Measurements from ENCODE around the gene KRT26. TPM values are rescaled to one million over a fixed set of nuclear protein-coding genes. Genes with fewer than 3 reads are reported as not detected.

KRT26 gene
- total and polyA plus RNA-seq, 2 of the 4 experiments (the other 2 are of a cell fraction) = not detected

- no peak overlapping the region for H3K4me3 ChIP-seq (ENCODE audit: insufficient read depth, low read depth, low read length)
- no peak overlapping the region for H4K8ac ChIP-seq (ENCODE audit: low read depth in 2 of 2, low read length in 2 of 2)
- dilution Hi-C loops (cut with HindIII; ENCODE audit: low sequenced_read_pairs, unreplicated experiment) (no loop called here), intact Hi-C loops (cut with micrococcal nuclease) (no loop called here), in situ Hi-C loops (cut with MboI; ENCODE audit: low sequenced_read_pairs) (no loop called here)
- no peaks in the 10 kb centered on the region for H3K36me3 ChIP-seq (ENCODE audit: control insufficient read depth, insufficient read depth, low read length)
- no peak overlapping the region for H3K56ac ChIP-seq (ENCODE audit: extremely low read depth, insufficient read depth, low read length)
- no peaks in the 10 kb centered on the region for H3K9me3 ChIP-seq (ENCODE audit: control insufficient read depth, insufficient read depth, low read length)
- no peaks in the 10 kb centered on the region for H3K4me1 ChIP-seq (ENCODE audit: control insufficient read depth, insufficient read depth, low read length)
- no peak overlapping the region for H2AK9ac ChIP-seq (replicated peaks; ENCODE audit: low read depth, low read length, poor library complexity)
- no peak overlapping the region for H3K4me2 ChIP-seq (ENCODE audit: low read depth, low read length)
- no peak overlapping the region for H3K4ac ChIP-seq (ENCODE audit: low read depth, low read length)
- no peak overlapping the region for H2BK20ac ChIP-seq (ENCODE audit: low read depth, low read length)
- no peak overlapping the region for H2BK15ac ChIP-seq (ENCODE audit: low read depth, low read length)
- ChIA-PET POLR2A (ENCODE audit: unreplicated experiment) (no interaction called here), CTCF (no interaction called here)
- H3K23ac ChIP-seq (ENCODE audit: low read depth, low read length) = no peak overlapping the region
- H2AFZ ChIP-seq (replicated peaks; ENCODE audit: low read length, poor library complexity) = no peak overlapping the region
- H2AK5ac ChIP-seq (ENCODE audit: low read depth, low read length) = no peak overlapping the region
- no peak overlapping the region for H2BK120ac ChIP-seq (ENCODE audit: low read depth, low read length)
- no peak overlapping the region for H3K27ac ChIP-seq (ENCODE audit: insufficient read depth, low read length)
- no peak overlapping the region for H4K91ac ChIP-seq (ENCODE audit: insufficient read depth, low read depth, low read length)
- H4K20me1 ChIP-seq (ENCODE audit: insufficient read depth, low read length) = no peaks in the 10 kb centered on the region
- DNase-seq = no peak
- H3K79me1 ChIP-seq (ENCODE audit: low read depth in 1 of 2, low read length in 2 of 2) = no peaks in the 10 kb centered on the region
- TF ChIP-seq FOS (IDR thresholded peaks at IDR 0.05; ENCODE audit: low read depth, low read length) = no peak
- TF ChIP-seq MAZ (IDR thresholded peaks at IDR 0.05; ENCODE audit: borderline replicate concordance, low read depth, low read length) = no peak
- no peak for TF ChIP-seq SMC3 (IDR thresholded peaks at IDR 0.05; ENCODE audit: low read depth, low read length)
- TF ChIP-seq CHD1 (IDR thresholded peaks at IDR 0.05; ENCODE audit: low read depth, low read length) = no peak
- ATAC-seq (ENCODE audit: low read depth) = no peak
- no CpG with 5 or more reads among the region's 2 CpGs for WGBS, 2 experiments (ENCODE audit: extremely low coverage in 2 of 2, insufficient read length in 1 of 2)
- no TSS peak for BruUV-seq (replicated peaks)
- no peak overlapping the region for H4K5ac ChIP-seq (ENCODE audit: low read depth, low read length)
- no peak overlapping the region for H3K18ac ChIP-seq (ENCODE audit: low read depth, low read length)
- no peak overlapping the region for H3K9ac ChIP-seq (ENCODE audit: low read depth, low read length)
- no peak overlapping the region for H2BK5ac ChIP-seq (ENCODE audit: low read depth, low read length, poor library complexity, severe bottlenecking)
- H3K9me1 ChIP-seq (ENCODE audit: insufficient read depth, low read length) = no peaks in the 10 kb centered on the region
- H3K27me3 ChIP-seq (ENCODE audit: control insufficient read depth, insufficient read depth, low read length) = peaks cover 41% of the 10 kb centered on the region
- no peak overlapping the region for H3K14ac ChIP-seq (replicated peaks; ENCODE audit: low read depth, low read length)
Observed at GRCh38 chr17:40720899-40721298, 51.1 kb downstream of the KRT26 start.
